ES-I3 (cell line): ENCODE measurements around the gene C1QTNF12.

Experiments
- H3K36me3 ChIP-seq: 2 replicates; pipeline ENCODE4 v1.6.1; 2013; ENCODE audit warnings: mild to moderate bottlenecking, low read length, control low read depth, moderate library complexity; ENCODE audit not compliant: insufficient read depth
- H3K4me1 ChIP-seq: 2 replicates; pipeline ENCODE4 v1.6.1; 2013; ENCODE audit warnings: mild to moderate bottlenecking, control low read depth, low read length; ENCODE audit not compliant: insufficient read depth
- H3K9ac ChIP-seq: 2 replicates; pipeline ENCODE4 v1.6.1; 2013; ENCODE audit warnings: low read depth, mild to moderate bottlenecking, low read length, moderate library complexity
- H3K9me3 ChIP-seq: 2 replicates; pipeline ENCODE4 v1.6.1; 2013; ENCODE audit warnings: mild to moderate bottlenecking, low read length, moderate library complexity; ENCODE audit not compliant: control insufficient read depth, insufficient read depth

Gene C1QTNF12

DNA sequence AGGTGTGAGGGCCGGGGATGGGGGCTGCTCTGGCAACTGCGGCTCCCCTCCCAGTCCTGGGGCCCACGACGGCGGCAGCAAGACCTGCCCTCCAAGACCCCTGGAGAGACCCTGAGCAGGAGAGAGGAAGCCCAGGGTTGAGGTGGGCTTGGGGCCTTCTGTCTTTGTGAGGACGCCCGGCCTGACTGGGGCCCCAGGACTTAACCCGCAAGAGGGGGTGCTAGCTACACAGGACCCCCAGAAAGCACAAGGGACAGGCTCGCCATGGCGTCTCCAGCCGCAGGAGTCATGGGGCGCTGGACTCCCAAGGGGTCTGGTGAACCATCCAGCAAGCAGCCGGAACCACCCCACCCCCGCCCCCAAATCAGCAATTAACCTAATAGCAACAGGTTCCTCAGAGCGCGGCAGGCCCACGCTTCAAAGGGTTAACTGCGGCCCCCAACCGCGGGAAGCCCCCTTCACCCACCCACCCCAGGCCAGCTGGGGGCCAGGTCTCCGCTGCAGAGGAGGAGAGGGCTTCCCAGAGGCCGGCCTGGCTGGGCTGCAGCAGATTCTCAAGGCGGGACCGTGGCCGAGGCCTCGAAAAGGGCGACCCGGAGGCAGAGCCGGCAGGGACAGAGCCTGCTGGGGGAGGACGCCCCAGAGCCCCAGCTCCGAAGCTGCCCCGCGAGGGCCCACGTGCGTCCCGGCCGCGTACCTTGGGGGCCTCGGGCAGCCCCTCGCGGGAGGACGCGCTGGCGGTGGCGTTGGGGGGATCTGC is 525 bp downstream of the C1QTNF12 start:
- Histone ChIP-seq H3K9ac (peak overlapping the region; percentile 11; the same call in 1 of the 2 replicates), H3K9me3 (no peaks in the 10 kb centered on the region), H3K4me1 (no peaks in the 10 kb centered on the region), H3K36me3 (no peaks in the 10 kb centered on the region)

DNA sequence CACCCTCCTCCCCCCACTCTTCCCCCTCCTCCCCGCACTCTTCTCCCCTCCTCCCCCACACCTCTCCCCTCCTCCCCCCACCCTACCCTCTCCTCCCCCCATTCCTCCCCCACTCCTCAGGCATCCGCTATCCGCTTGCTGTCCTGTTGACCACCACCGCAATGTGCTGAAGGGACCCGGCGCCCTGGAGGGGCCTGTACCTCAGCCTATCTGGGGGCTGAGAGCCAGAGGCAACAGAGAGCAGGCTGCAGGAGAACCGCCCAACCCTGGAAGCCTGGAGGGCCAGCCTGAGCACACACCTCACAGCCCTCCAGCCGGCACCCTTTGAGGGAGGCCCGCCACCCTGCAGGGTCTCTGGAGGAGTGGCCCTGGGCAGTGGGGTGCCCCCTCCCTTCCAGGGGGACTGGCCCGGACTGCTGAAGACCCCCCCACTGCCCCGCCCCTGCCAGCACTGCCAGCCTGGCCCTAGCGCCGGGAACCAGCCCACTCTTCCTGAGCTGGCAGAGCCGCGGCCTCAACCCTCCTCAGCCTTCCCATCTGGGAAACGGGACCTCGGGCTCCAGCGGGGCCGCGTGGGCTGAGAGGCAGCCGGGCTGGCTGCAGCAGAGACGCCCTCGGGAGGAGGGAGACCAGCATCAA is 1.2 kb downstream of the C1QTNF12 start:
- no peaks in the 10 kb centered on the region for H3K9me3 ChIP-seq
- no peaks in the 10 kb centered on the region for H3K36me3 ChIP-seq
- H3K4me1 ChIP-seq: no peaks in the 10 kb centered on the region
- H3K9ac ChIP-seq: no peak overlapping the region

- H3K4me1 ChIP-seq: no peaks in the 10 kb centered on the region
- no peak overlapping the region for H3K9ac ChIP-seq
- no peaks in the 10 kb centered on the region for H3K36me3 ChIP-seq
- no peaks in the 10 kb centered on the region for H3K9me3 ChIP-seq
These were observed 2.2 kb downstream of the C1QTNF12 start for GRCh38 chr1:1244192-1244811.

- no peaks in the 10 kb centered on the region for H3K4me1 ChIP-seq
These were observed 2.7 kb downstream of the C1QTNF12 start for GRCh38 chr1:1243807-1244191.

GRCh38 chr1:1243266-1243660 is 3.3 kb downstream of the C1QTNF12 start:
- no peak overlapping the region for H3K9ac ChIP-seq
- no peaks in the 10 kb centered on the region for H3K36me3 ChIP-seq
- no peaks in the 10 kb centered on the region for H3K9me3 ChIP-seq
- H3K4me1 ChIP-seq: no peaks in the 10 kb centered on the region

More at GRCh38 chr1:1243807-1244191, 2.7 kb downstream of the C1QTNF12 start:
- no peak overlapping the region for H3K9ac ChIP-seq
- H3K9me3 ChIP-seq: no peaks in the 10 kb centered on the region
- H3K36me3 ChIP-seq: no peaks in the 10 kb centered on the region

GRCh38 chr1:1242461-1243265 is 3.9 kb downstream of the C1QTNF12 start:
- Histone ChIP-seq H3K9me3 (no peaks in the 10 kb centered on the region), H3K36me3 (no peaks in the 10 kb centered on the region), H3K9ac (no peak overlapping the region), H3K4me1 (no peaks in the 10 kb centered on the region; the same call in 1 of the 2 replicates)

- no peak overlapping the region for H3K9ac ChIP-seq
- H3K9me3 ChIP-seq: no peaks in the 10 kb centered on the region
- peaks cover 4% of the 10 kb centered on the region; the same call in 1 of the 2 replicates for H3K4me1 ChIP-seq
- no peaks in the 10 kb centered on the region for H3K36me3 ChIP-seq
These were observed 4.8 kb downstream of the C1QTNF12 start for GRCh38 chr1:1241588-1242219.

DNA sequence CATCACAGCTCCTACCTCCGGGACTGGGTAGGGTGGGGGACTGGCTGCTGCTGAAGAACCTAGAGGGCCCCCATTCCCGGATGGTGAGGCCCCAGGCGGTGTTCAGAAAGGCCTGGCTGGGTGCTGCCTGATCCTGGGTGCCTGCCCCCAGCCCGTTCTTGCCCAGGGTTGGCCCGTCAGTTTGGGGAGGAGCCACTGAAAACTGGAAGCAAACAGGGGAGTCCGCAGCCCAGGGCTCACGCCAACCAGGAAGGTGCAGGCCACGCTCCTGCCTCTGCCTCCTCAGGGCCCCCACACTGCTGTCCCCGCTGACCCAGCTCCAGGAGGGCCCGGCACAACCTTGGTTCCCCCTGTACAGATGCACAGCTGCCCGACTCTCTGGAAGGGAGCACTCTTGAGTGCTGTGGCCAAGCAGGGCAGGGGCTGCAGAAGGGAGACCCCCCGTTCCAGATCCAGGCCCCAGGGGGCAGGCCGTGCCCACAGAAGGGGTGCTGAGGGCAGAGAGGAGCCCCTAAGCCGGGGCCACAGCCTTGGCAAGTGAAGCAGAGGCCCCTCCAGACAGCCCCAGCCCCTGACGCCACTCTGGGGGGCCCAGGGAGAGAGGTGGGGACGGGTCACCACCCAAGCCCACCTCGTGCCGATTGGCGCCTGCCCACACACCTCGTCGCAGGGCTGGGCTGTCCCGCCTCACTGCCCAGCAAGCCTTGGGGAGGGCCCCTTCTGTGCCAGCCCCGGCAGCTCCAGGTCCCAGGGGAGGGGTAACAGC is 5.5 kb downstream of the C1QTNF12 start:
- H3K9ac ChIP-seq: no peak overlapping the region
- peaks cover 4% of the 10 kb centered on the region; the same call in 1 of the 2 replicates for H3K4me1 ChIP-seq
- H3K9me3 ChIP-seq: no peaks in the 10 kb centered on the region
- no peaks in the 10 kb centered on the region for H3K36me3 ChIP-seq

- H3K9ac ChIP-seq: no peak overlapping the region
- H3K4me1 ChIP-seq: peaks cover 4% of the 10 kb centered on the region; the same call in 1 of the 2 replicates
- H3K9me3 ChIP-seq: no peaks in the 10 kb centered on the region
- H3K36me3 ChIP-seq: no peaks in the 10 kb centered on the region
These were observed 6.2 kb downstream of the C1QTNF12 start for GRCh38 chr1:1240348-1240732.

- H3K9me3 ChIP-seq: no peaks in the 10 kb centered on the region
- no peaks in the 10 kb centered on the region for H3K36me3 ChIP-seq
- no peak overlapping the region for H3K9ac ChIP-seq
- H3K4me1 ChIP-seq: peaks cover 4% of the 10 kb centered on the region; the same call in 1 of the 2 replicates
These were observed 6.7 kb downstream of the C1QTNF12 start for GRCh38 chr1:1239614-1240347.

DNA sequence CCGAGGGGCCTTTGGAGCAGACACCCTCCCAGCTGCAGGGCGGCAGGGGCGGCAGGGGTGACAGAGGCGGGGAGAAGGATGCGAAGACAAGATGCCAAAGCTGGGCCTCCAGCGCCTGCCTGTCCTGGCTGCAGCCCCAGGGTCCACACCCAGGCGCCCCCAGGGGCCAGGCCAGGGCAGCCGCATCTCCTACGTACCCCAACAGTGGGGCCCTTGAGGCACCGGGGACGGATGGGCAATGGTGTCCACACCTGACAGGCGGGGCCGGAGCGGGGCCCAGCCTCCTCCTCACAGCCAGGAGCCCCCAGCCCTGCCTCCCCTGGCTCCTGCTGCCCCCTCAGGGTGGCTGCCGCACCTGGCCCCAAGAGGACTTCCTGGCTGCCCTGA is 7.3 kb downstream of the C1QTNF12 start:
- H3K9me3 ChIP-seq: no peaks in the 10 kb centered on the region
- peaks cover 4% of the 10 kb centered on the region; the same call in 1 of the 2 replicates for H3K4me1 ChIP-seq
- no peak overlapping the region for H3K9ac ChIP-seq
- no peaks in the 10 kb centered on the region for H3K36me3 ChIP-seq

GRCh38 chr1:1238702-1239178 is 7.8 kb downstream of the C1QTNF12 start:
- Histone ChIP-seq H3K4me1 (peaks cover 4% of the 10 kb centered on the region; the same call in 1 of the 2 replicates), H3K9ac (no peak overlapping the region), H3K9me3 (no peaks in the 10 kb centered on the region), H3K36me3 (no peaks in the 10 kb centered on the region)
